Activated CD4-positive, alpha-beta T cell treated with anti-CD3 and anti-CD28 coated beads, Interleukin-2, amount 10 ng/mL, durations not matched to agents 7 days and 5 days (primary cell): Measurements from ENCODE around the gene DCAF16. TPM values are rescaled to one million over a fixed set of nuclear protein-coding genes. Genes with fewer than 3 reads are reported as not detected.
"Not testable (repeated sequence)": the region's sequence is repeated elsewhere in the genome, so short reads cannot be mapped to it uniquely, and the experiment has no call there.

Source experiments
- CTCF ChIA-PET: fragments of 350-600 bp; sonication (Branson Sonifier 250); formaldehyde crosslinking; loops from one replicate; lab custom pipeline; 2021; ENCODE audit warnings: antibody characterized with exemption; lab: Charles Lee
- POLR2A ChIA-PET: fragments of 350-600 bp; sonication (Branson Sonifier 250); formaldehyde crosslinking; loops from one replicate; lab custom pipeline; 2021; ENCODE audit warnings: antibody characterized with exemption; lab: Charles Lee
- DNase-seq: peaks from one replicate; pipeline ENCODE4 v3.0.0-alpha.2; 2020
- H3K27ac Mint-ChIP-seq: one replicate; pipeline ENCODE4 v1.8.0; 2021; ENCODE audit warnings: mild to moderate bottlenecking, moderate library complexity, mixed read lengths
- H3K27me3 Mint-ChIP-seq: one replicate; pipeline ENCODE4 v1.8.0; 2021; ENCODE audit warnings: mixed read lengths
- H3K36me3 Mint-ChIP-seq: one replicate; pipeline ENCODE4 v1.8.0; 2021; ENCODE audit warnings: low read depth, mixed read lengths
- H3K4me1 Mint-ChIP-seq: one replicate; pipeline ENCODE4 v1.8.0; 2021; ENCODE audit warnings: mixed read lengths
- H3K4me3 Mint-ChIP-seq: one replicate; pipeline ENCODE4 v1.8.0; 2021; ENCODE audit warnings: mild to moderate bottlenecking, moderate library complexity, mixed read lengths
- H3K9me3 Mint-ChIP-seq: one replicate; pipeline ENCODE4 v1.8.0; 2021; ENCODE audit warnings: mixed read lengths
- total RNA-seq, 2 experiments: library from RNA; stranded (reverse); gene quantifications; one replicate each; pipeline ENCODE4 v1.2.3, GENCODE V29; 2021

DCAF16 gene
- total RNA-seq, result 10 to 100 TPM; 50.9 to 53.6 TPM

- DNase-seq, result peak; percentile 99
- POLR2A ChIA-PET, result interaction anchor here (0.6 to 2.2 kb wide), 4 partner anchors 29 to 234 kb away, joined by 3 to 9 read pairs (median 4); partner anchors contain the start of genes LAP3 and MED28
- Mint-ChIP-seq H3K27ac (peak within 1 kb of the TSS; percentile 98), H3K4me1 (peaks cover 49% of the 10 kb centered on the region), H3K4me3 (peak within 1 kb of the TSS; percentile 92), H3K9me3 (no peaks in the 10 kb centered on the region), H3K27me3 (no peaks in the 10 kb centered on the region), H3K36me3 (peaks cover 58% of the 10 kb centered on the region)
- CTCF ChIA-PET, result interaction anchor here (0.6 to 1.6 kb wide), 7 partner anchors 11 to 272 kb away, joined by 3 to 6 read pairs (median 4); partner anchors contain the start of gene LAP3
These were observed at the start of gene DCAF16, which contains the start of gene NCAPG for GRCh38 chr4:17810260-17811077. DCAF16 (minus strand) TSS chr4:17810757; CDS start chr4:17804141, 6,616 bp downstream. NCAPG (plus strand) TSS chr4:17810979; CDS start chr4:17811078, 99 bp downstream.

GRCh38 chr4:17859793-17860406 is 49.3 kb upstream of the DCAF16 start:
- Mint-ChIP-seq H3K4me3 (no peak overlapping the region), H3K36me3 (no peaks in the 10 kb centered on the region), H3K27ac (no peak overlapping the region), H3K27me3 (no peaks in the 10 kb centered on the region), H3K9me3 (peaks cover 15% of the 10 kb centered on the region), H3K4me1 (no peaks in the 10 kb centered on the region)
- no peak for DNase-seq
- POLR2A ChIA-PET, result no interaction called here
- CTCF ChIA-PET, result no interaction called here

- DNase-seq, result no peak
- no peaks in the 10 kb centered on the region for H3K9me3 Mint-ChIP-seq
- H3K36me3 Mint-ChIP-seq, result peaks cover 4% of the 10 kb centered on the region
- POLR2A ChIA-PET, result no interaction called here
- H3K4me1 Mint-ChIP-seq, result no peaks in the 10 kb centered on the region
- no peak overlapping the region for H3K27ac Mint-ChIP-seq
- CTCF ChIA-PET, result interaction anchor here (0.8 kb wide), 1 partner anchor 35 kb away, joined by 3 read pairs; no protein-coding TSS in a partner anchor
- H3K4me3 Mint-ChIP-seq, result no peak overlapping the region
- H3K27me3 Mint-ChIP-seq, result no peaks in the 10 kb centered on the region
These were observed 43.5 kb upstream of the DCAF16 start for GRCh38 chr4:17854036-17854435.

- POLR2A ChIA-PET, result no interaction called here
- CTCF ChIA-PET, result no interaction called here
- no peaks in the 10 kb centered on the region for H3K27me3 Mint-ChIP-seq
- no peak for DNase-seq
- peaks cover 3% of the 10 kb centered on the region for H3K9me3 Mint-ChIP-seq
- no peak overlapping the region for H3K4me3 Mint-ChIP-seq
- H3K36me3 Mint-ChIP-seq, result peaks cover 12% of the 10 kb centered on the region
- H3K27ac Mint-ChIP-seq, result no peak overlapping the region
- no peaks in the 10 kb centered on the region for H3K4me1 Mint-ChIP-seq
These were observed 41.4 kb upstream of the DCAF16 start for GRCh38 chr4:17851959-17852358.

- H3K27ac Mint-ChIP-seq, POLR2A ChIA-PET, DNase-seq, H3K27me3 Mint-ChIP-seq, H3K4me3 Mint-ChIP-seq, CTCF ChIA-PET, H3K4me1 Mint-ChIP-seq, H3K9me3 Mint-ChIP-seq: not testable (repeated sequence)
- H3K36me3 Mint-ChIP-seq, result peaks cover 27% of the 10 kb centered on the region
These were observed 39.7 kb upstream of the DCAF16 start for GRCh38 chr4:17850295-17850694.

GRCh38 chr4:17846266-17846665 is 35.7 kb upstream of the DCAF16 start:
- POLR2A ChIA-PET, result no interaction called here
- no peaks in the 10 kb centered on the region for H3K4me1 Mint-ChIP-seq
- H3K27ac Mint-ChIP-seq, result no peak overlapping the region
- H3K36me3 Mint-ChIP-seq, result peaks cover 55% of the 10 kb centered on the region
- H3K4me3 Mint-ChIP-seq, result no peak overlapping the region
- CTCF ChIA-PET, result no interaction called here
- no peaks in the 10 kb centered on the region for H3K27me3 Mint-ChIP-seq
- H3K9me3 Mint-ChIP-seq, result peaks cover 3% of the 10 kb centered on the region
- no peak for DNase-seq

GRCh38 chr4:17823871-17824669 is 13.5 kb upstream of the DCAF16 start:
- Mint-ChIP-seq H3K4me3 (no peak overlapping the region), H3K27me3 (no peaks in the 10 kb centered on the region)

GRCh38 chr4:17817027-17817426 is 6.5 kb upstream of the DCAF16 start:
- ChIA-PET POLR2A (interaction anchor here (1.0 kb wide), 1 partner anchor 23 kb away, joined by 3 read pairs; no protein-coding TSS in a partner anchor), CTCF (interaction anchor here (1.0 to 1.6 kb wide), 4 partner anchors 10 to 209 kb away, joined by 3 to 6 read pairs (median 3); no protein-coding TSS in a partner anchor)
- peak overlapping the region; percentile 73 for H3K27ac Mint-ChIP-seq
- H3K4me3 Mint-ChIP-seq, result peak overlapping the region; percentile 33
- no peaks in the 10 kb centered on the region for H3K27me3 Mint-ChIP-seq
- H3K36me3 Mint-ChIP-seq, result peaks cover 68% of the 10 kb centered on the region
- no peaks in the 10 kb centered on the region for H3K9me3 Mint-ChIP-seq
- peak; percentile 21 for DNase-seq
- peaks cover 47% of the 10 kb centered on the region for H3K4me1 Mint-ChIP-seq

More at GRCh38 chr4:17823871-17824669, 13.5 kb upstream of the DCAF16 start:
- peaks cover 34% of the 10 kb centered on the region for H3K4me1 Mint-ChIP-seq
- peak overlapping the region; percentile 46 for H3K27ac Mint-ChIP-seq
- no peak for DNase-seq
- H3K9me3 Mint-ChIP-seq, result no peaks in the 10 kb centered on the region
- POLR2A ChIA-PET, result no interaction called here
- H3K36me3 Mint-ChIP-seq, result peaks cover 66% of the 10 kb centered on the region
- CTCF ChIA-PET, result interaction anchor here (0.6 kb wide), 1 partner anchor 37 kb away, joined by 4 read pairs; no protein-coding TSS in a partner anchor

- Mint-ChIP-seq H3K27me3 (no peaks in the 10 kb centered on the region), H3K27ac (no peak overlapping the region), H3K4me3 (no peak overlapping the region), H3K4me1 (peaks cover 46% of the 10 kb centered on the region), H3K36me3 (peaks cover 69% of the 10 kb centered on the region), H3K9me3 (no peaks in the 10 kb centered on the region)
- DNase-seq, result no peak
- ChIA-PET CTCF (interaction anchor here (1.6 kb wide), 1 partner anchor 20 kb away, joined by 3 read pairs; no protein-coding TSS in a partner anchor), POLR2A (no interaction called here)
These were observed 5.6 kb upstream of the DCAF16 start for GRCh38 chr4:17816142-17816541.

DNA sequence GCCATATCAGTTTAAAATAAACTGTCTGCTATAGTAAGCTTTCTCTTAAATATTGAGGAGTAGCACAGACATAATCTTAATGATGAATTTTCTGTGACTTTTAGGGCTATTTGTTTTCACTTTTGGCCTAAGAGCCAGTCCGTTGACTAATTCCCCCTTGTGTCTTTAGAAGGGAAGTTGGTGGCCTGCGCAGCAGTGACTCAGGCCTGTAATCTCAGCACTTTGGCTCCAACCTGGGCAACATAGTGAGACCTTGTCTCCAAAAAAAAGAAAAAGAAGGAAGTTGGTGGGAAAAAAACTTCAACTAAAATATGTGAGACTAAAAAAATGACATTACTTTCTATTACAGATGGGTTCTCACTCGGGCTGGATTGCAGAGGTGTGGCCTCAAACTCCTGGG is 3.6 kb upstream of the DCAF16 start:
- Mint-ChIP-seq H3K27me3 (no peaks in the 10 kb centered on the region), H3K9me3 (no peaks in the 10 kb centered on the region), H3K4me3 (no peak overlapping the region), H3K27ac (peak overlapping the region; percentile 66), H3K4me1 (peaks cover 42% of the 10 kb centered on the region), H3K36me3 (peaks cover 67% of the 10 kb centered on the region)
- no peak for DNase-seq
- ChIA-PET CTCF (interaction anchor here (0.6 kb wide), 1 partner anchor 211 kb away, joined by 3 read pairs; no protein-coding TSS in a partner anchor), POLR2A (no interaction called here)

- ChIA-PET POLR2A (no interaction called here), CTCF (no interaction called here)
- Mint-ChIP-seq H3K4me1 (peaks cover 46% of the 10 kb centered on the region), H3K9me3 (no peaks in the 10 kb centered on the region), H3K27ac (peak overlapping the region; percentile 98), H3K36me3 (peaks cover 68% of the 10 kb centered on the region), H3K4me3 (peak overlapping the region; percentile 92), H3K27me3 (no peaks in the 10 kb centered on the region)
- DNase-seq, result no peak
These were observed 2.2 kb upstream of the DCAF16 start for GRCh38 chr4:17812801-17813200.

DNA sequence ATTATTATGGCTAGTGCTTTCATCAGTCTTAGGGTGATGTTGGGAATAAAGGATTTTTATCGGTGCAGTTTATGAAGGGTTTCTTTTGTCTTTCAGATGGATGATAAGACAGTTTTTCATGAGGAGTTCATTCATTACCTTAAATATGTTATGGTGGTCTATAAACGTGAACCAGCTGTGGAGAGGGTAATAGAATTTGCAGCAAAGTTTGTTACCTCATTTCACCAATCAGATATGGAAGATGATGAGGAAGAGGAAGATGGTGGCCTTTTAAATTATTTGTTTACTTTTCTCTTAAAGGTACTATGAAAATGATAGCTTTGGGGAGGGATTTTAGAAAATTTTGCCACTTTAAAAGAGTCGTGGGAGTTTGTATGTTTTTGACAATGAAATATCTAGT is 1.6 kb upstream of the DCAF16 start:
- no peaks in the 10 kb centered on the region for H3K27me3 Mint-ChIP-seq
- POLR2A ChIA-PET, result no interaction called here
- peak overlapping the region; percentile 92 for H3K4me3 Mint-ChIP-seq
- CTCF ChIA-PET, result interaction anchor here (0.6 kb wide), 1 partner anchor 644 kb away, joined by 3 read pairs; no protein-coding TSS in a partner anchor
- peak overlapping the region; percentile 98 for H3K27ac Mint-ChIP-seq
- peaks cover 46% of the 10 kb centered on the region for H3K4me1 Mint-ChIP-seq
- DNase-seq, result no peak
- peaks cover 68% of the 10 kb centered on the region for H3K36me3 Mint-ChIP-seq
- H3K9me3 Mint-ChIP-seq, result no peaks in the 10 kb centered on the region
